Measurements from ENCODE around the gene PDPR. TPM values are rescaled to one million over a fixed set of nuclear protein-coding genes. Genes with fewer than 3 reads are reported as not detected.
"Not testable (repeated sequence)": the region's sequence is repeated elsewhere in the genome, so short reads cannot be mapped to it uniquely, and the experiment has no call there.

Gene PDPR
- polyA plus RNA-seq, 1 donor from 2014 or later, result 9.5 TPM

DNA sequence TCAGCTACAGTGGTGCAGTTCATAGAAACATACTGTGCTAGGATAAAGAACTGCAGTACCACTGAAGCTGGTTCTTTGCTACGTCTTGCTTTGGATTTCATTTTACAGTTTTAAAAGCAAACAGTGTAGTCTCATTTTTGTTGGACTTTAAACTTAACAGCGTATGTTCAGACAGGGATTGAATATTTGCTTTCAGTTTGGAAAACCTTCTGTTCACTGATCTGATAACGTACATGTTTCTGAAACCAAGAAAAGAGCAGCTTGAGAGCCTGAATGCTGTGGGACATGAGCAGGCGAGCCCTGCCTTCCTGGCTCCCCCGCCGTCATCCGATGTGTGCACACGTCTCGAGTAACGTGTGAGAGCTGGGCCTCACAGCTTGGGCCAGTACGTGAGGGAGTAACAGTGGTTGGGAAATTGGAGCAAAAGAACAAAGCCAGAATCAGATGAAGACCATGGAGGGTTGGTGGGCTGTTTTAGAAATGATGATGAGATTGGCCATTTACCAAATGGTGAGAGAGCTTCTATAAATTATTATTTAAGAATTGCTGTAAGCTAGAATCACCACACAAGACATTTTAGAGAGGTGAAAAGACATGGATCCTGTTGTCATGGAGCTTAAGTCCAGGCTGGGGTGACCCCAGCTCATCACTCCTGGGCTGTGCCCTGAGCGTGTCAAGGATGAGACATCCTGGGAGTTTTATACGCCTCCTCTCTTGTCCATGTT is 38.6 kb downstream of the PDPR start:
- Mint-ChIP-seq H3K36me3 (peaks cover 14% of the 10 kb centered on the region), H3K27me3 (no peaks in the 10 kb centered on the region), H3K4me3 (no peak overlapping the region), H3K27ac (peak overlapping the region in 1 of 3 donors; percentile 91), H3K9me3 (no peaks in the 10 kb centered on the region), H3K4me1 (peaks cover 0 to 4% (median 0%) of the 10 kb centered on the region in 3 donors)

DNA sequence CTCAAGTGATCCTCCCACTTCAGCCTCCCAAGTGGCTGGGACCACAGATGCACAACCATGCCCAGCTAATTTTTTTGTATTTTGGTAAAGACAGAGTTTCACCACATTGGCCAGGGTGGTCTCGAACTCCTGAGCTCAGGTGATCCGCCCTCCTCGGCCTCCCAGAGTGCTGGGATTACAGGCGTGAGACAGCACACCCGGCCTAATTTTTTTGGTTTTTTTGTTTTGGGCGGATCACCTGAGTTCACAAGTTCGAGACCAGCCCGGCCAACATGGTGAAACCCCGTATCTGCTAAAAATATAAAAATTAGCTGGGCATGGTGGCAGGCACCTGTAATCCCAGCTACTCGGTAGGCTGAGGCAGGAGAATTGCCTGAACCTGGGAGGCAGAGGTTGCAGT is 40.6 kb downstream of the PDPR start:
- not testable (repeated sequence) for H3K27ac Mint-ChIP-seq, H3K27me3 Mint-ChIP-seq, H3K4me3 Mint-ChIP-seq, H3K36me3 Mint-ChIP-seq, H3K4me1 Mint-ChIP-seq, H3K9me3 Mint-ChIP-seq

GRCh38 chr16:70156207-70156978 is 42.3 kb downstream of the PDPR start:
- no peaks in the 10 kb centered on the region for H3K9me3 Mint-ChIP-seq
- no peaks in the 10 kb centered on the region for H3K27me3 Mint-ChIP-seq
- H3K4me1 Mint-ChIP-seq, result peaks cover 0 to 4% (median 0%) of the 10 kb centered on the region in 3 donors
- H3K36me3 Mint-ChIP-seq, result peaks cover 9% of the 10 kb centered on the region
- no peak overlapping the region for H3K4me3 Mint-ChIP-seq
- peak overlapping the region in 1 of 3 donors; percentile 9 for H3K27ac Mint-ChIP-seq

GRCh38 chr16:70157105-70157476 is 43.0 kb downstream of the PDPR start:
- Mint-ChIP-seq H3K4me1 (peaks cover 0 to 4% (median 0%) of the 10 kb centered on the region in 3 donors), H3K9me3 (no peaks in the 10 kb centered on the region), H3K36me3 (peaks cover 9% of the 10 kb centered on the region), H3K4me3 (no peak overlapping the region), H3K27ac (no peak overlapping the region), H3K27me3 (no peaks in the 10 kb centered on the region)

DNA sequence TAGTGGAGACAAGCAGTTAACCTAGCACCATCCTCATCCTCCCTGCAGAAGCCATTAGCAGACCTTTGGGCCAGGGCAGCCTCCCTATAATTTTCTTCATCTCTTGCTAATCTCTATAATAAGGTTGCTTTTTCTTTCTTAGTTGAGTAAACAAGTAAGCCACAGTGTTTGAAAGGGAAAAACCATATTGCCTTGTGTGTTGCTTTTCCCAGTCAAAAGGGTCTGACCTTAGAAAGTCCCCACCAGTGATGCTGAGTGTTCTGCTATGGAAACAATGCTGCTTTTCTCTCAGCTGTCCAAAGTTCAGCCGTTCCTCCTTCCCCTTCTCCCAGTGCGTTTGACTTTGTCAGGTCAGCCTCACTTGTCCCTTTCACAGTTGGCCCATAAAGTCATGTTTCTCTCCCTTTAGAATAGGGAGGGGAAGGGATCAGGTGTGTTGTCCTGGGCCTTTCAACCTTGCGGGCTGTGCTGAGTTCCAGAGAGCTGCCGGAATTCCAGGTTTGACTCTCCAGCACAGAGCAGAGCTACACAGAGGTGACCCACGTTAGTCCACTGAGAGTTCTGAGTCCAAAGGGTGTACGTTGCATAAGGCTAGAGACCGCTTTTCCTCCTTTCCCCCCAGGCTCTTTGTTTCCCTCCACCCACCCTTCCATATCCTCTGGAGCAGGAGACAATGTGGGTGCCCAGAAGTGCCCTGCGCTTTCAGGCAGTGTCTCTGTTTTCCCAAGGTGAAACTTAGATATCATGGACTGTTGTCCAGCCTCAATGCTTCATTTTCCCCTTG is 43.5 kb downstream of the PDPR start:
- H3K4me1 Mint-ChIP-seq, result peaks cover 0 to 2% (median 0%) of the 10 kb centered on the region in 3 donors
- H3K27ac Mint-ChIP-seq, result no peak overlapping the region

GRCh38 chr16:70158261-70158939 is 44.3 kb downstream of the PDPR start:
- peaks cover 6% of the 10 kb centered on the region for H3K36me3 Mint-ChIP-seq
- H3K9me3 Mint-ChIP-seq, result no peaks in the 10 kb centered on the region
- H3K27me3 Mint-ChIP-seq, result no peaks in the 10 kb centered on the region
- H3K4me1 Mint-ChIP-seq, result peaks cover 0 to 2% (median 0%) of the 10 kb centered on the region in 3 donors
- no peak overlapping the region for H3K4me3 Mint-ChIP-seq
- no peak overlapping the region for H3K27ac Mint-ChIP-seq

More for the DNA sequence above, 43.5 kb downstream of the PDPR start:
- Mint-ChIP-seq H3K4me3 (no peak overlapping the region), H3K9me3 (no peaks in the 10 kb centered on the region), H3K36me3 (peaks cover 9% of the 10 kb centered on the region), H3K27me3 (no peaks in the 10 kb centered on the region)

DNA sequence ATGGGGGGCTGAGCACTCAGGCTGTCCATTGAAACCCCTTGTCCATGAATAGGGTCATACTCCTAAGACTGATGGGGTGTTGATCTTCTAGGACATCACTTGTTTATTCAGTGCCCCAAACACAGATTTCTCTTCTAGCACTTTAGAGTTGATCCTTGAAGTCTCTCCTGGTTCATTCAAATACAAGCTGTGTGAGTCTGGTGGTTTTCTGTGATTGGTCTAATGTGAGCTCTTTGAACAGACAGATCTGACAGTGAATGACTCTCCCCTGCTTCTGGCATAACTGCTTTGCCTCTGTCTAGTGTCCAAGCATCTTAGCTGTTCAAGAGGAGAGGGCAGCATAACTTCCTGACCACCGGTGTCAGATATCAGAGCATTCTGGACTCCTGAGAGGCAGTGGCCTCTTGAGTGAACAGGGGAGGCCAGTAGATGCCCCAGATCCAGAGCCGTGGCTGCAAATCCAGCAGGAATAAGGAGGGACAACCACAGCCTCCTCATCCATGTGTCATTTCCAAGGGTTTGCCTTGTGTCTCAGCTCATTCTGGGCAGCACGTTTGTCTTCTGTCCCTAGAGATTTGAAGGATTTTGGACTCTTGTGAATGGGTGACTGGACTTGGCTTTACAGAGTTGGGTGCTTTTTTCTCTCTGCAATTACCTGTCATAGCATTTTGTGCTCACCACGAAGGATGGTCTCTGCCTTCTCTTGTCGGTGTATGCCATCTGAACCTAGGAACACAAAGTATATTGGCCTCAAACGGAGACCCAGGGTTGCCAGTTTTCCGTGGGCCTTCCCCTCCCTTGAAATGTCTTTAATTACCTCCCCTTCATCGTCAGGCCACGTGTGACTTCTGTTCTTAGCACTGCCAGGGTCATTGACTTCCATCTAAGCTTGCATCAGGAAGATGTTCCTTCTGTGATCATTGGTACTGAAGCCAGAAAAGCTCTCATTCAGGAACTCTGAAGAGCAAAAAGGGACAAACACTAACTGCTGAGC is 45.5 kb downstream of the PDPR start:
- Mint-ChIP-seq H3K9me3 (no peaks in the 10 kb centered on the region), H3K4me3 (no peak overlapping the region), H3K27ac (no peak overlapping the region), H3K4me1 (peaks cover 0 to 2% (median 0%) of the 10 kb centered on the region in 3 donors), H3K36me3 (peaks cover 5% of the 10 kb centered on the region), H3K27me3 (no peaks in the 10 kb centered on the region)

DNA sequence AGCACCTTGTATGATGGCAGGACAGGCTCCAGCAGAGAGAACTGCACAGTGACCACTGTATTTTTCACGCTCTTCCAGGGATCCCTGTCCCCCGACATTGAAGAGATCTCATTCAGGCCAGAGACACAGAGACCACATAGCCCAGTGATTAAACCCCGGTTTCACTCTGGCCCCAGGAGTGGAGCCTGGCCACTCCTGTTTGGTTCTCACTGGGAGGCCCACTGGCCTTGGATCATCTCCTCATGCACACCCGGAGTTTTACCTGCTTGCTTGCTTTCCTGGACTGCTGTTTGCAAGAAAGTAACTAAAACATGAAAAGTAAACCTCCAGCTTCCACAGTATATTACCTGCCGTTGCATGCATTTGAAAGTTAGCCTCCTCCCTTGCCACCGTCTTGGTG is 46.3 kb downstream of the PDPR start:
- no peaks in the 10 kb centered on the region for H3K9me3 Mint-ChIP-seq
- no peak overlapping the region for H3K27ac Mint-ChIP-seq

DNA sequence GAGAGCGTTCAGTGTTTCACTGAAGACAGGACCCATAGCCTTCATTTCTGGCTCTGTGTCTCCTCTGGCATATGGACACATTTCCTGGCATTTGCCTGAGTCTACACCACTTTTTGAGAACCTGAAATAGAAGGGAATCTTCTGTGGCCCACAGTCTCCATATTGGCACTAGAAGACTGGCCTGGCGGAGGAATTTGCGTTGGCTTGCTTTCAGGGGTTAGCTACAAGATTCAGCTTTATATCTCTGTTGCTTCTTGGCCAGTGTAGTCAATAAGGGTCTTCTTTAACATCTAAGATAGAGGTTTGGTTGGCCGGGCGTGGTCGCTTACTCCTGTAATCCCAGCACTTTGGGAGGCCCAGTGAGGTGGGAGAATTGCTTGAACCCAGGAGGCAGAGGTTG is 46.7 kb downstream of the PDPR start:
- Mint-ChIP-seq H3K4me1 (peaks cover 3 to 6% (median 4%) of the 10 kb centered on the region in 3 donors), H3K9me3 (no peaks in the 10 kb centered on the region), H3K27me3 (no peaks in the 10 kb centered on the region), H3K4me3 (no peak overlapping the region), H3K27ac (no peak overlapping the region), H3K36me3 (peaks cover 6% of the 10 kb centered on the region)

More for the DNA sequence above, 46.3 kb downstream of the PDPR start:
- Mint-ChIP-seq H3K4me3 (no peak overlapping the region), H3K4me1 (peaks cover 3 to 6% (median 4%) of the 10 kb centered on the region in 3 donors), H3K36me3 (peaks cover 6% of the 10 kb centered on the region), H3K27me3 (no peaks in the 10 kb centered on the region)

- Mint-ChIP-seq H3K27ac (no peak overlapping the region), H3K4me3 (no peak overlapping the region), H3K4me1 (peaks cover 3 to 5% (median 4%) of the 10 kb centered on the region in 3 donors), H3K9me3 (no peaks in the 10 kb centered on the region), H3K27me3 (no peaks in the 10 kb centered on the region), H3K36me3 (peaks cover 5% of the 10 kb centered on the region)
Measured at GRCh38 chr16:70161350-70161749, 47.2 kb downstream of the PDPR start.

DNA sequence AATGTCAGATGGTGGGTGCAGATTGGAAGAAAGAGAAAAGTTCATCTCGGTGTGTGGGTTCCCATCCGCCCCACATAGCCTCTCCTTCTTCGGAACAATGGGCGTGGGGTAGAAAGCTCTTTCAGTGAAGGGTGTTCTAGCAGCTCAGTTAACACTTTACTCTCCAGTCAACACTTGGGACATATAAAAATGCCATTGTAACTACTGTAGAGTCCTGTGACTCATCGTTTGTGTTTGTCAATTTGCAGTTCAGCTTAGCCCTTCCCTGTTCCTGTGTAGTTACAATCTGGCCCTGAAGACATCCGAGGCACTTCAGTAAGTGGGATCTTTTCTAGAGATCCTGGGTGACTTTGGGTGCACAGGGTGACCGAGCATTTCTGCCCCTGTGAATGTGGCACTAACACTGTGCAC is 47.9 kb downstream of the PDPR start:
- Mint-ChIP-seq H3K4me1 (peaks cover 3 to 4% (median 3%) of the 10 kb centered on the region in 3 donors), H3K27ac (peak overlapping the region in 2 of 3 donors; percentile 7 to 26), H3K36me3 (peaks cover 1% of the 10 kb centered on the region), H3K9me3 (no peaks in the 10 kb centered on the region), H3K4me3 (no peak overlapping the region), H3K27me3 (no peaks in the 10 kb centered on the region)

GRCh38 chr16:70163596-70163995 is 49.5 kb downstream of the PDPR start:
- peaks cover 3 to 4% (median 3%) of the 10 kb centered on the region in 3 donors for H3K4me1 Mint-ChIP-seq
- H3K4me3 Mint-ChIP-seq, result no peak overlapping the region
- no peaks in the 10 kb centered on the region for H3K9me3 Mint-ChIP-seq
- H3K36me3 Mint-ChIP-seq, result peaks cover 1% of the 10 kb centered on the region
- H3K27ac Mint-ChIP-seq, result no peak overlapping the region
- H3K27me3 Mint-ChIP-seq, result no peaks in the 10 kb centered on the region

GRCh38 chr16:70166688-70167087 is 52.6 kb downstream of the PDPR start:
- not testable (repeated sequence) for H3K4me3 Mint-ChIP-seq, H3K4me1 Mint-ChIP-seq, H3K36me3 Mint-ChIP-seq, H3K27ac Mint-ChIP-seq, H3K27me3 Mint-ChIP-seq, H3K9me3 Mint-ChIP-seq
